IMR-90 (cell line): ENCODE data around the gene SCYGR2. TPM values are rescaled to one million over a fixed set of nuclear protein-coding genes. Genes with fewer than 3 reads are reported as not detected.

Experiments used
- ATAC-seq: fragments of 200-7000 bp; cut with Tn5 transposase; 2 replicates; pipeline ENCODE4 v1.9.1; 2020; ENCODE audit warnings: low read depth, mild to moderate bottlenecking, moderate library complexity
- BruUV-seq: library from RNA; stranded (reverse); fragments of 400-500 nt; replicated peaks from 2 replicates; lab custom pipeline; 2021; lab: Mats Ljungman, UMichigan
- CTCF ChIA-PET: fragments of 300-600 bp; formaldehyde crosslinking; extraction: SDS; loops from one replicate; lab custom pipeline; 2021; ENCODE audit warnings: antibody characterized with exemption; lab: Yijun Ruan, JAX
- POLR2A ChIA-PET: fragments of 300-600 bp; sonication (Branson Sonifier 250); formaldehyde crosslinking; loops from one replicate; lab custom pipeline; 2022; ENCODE audit warnings: antibody characterized with exemption; ENCODE audit not compliant: unreplicated experiment; lab: Charles Lee
- DNase-seq: peaks from one replicate; pipeline ENCODE4 v3.0.0; 2013
- H2AFZ ChIP-seq: replicated peaks from 2 replicates; pipeline ENCODE3; 2013; ENCODE audit warnings: low read length, mild to moderate bottlenecking; ENCODE audit not compliant: poor library complexity
- H2AK5ac ChIP-seq: 2 replicates; pipeline ENCODE4 v1.6.1; 2013; ENCODE audit warnings: low read depth, low read length, inconsistent platforms
- H2AK9ac ChIP-seq: replicated peaks from 2 replicates; pipeline ENCODE3; 2013; ENCODE audit warnings: mild to moderate bottlenecking, low read depth, low read length, moderate library complexity; ENCODE audit not compliant: poor library complexity
- H2BK120ac ChIP-seq: 2 replicates; pipeline ENCODE4 v1.6.1; 2013; ENCODE audit warnings: low read depth, low read length, inconsistent platforms
- H2BK15ac ChIP-seq: 3 replicates; pipeline ENCODE4 v1.6.1; 2013; ENCODE audit warnings: low read depth, low read length, inconsistent platforms
- H2BK20ac ChIP-seq: 2 replicates; pipeline ENCODE4 v1.6.1; 2013; ENCODE audit warnings: low read depth, mild to moderate bottlenecking, inconsistent platforms, low read length, moderate library complexity
- H2BK5ac ChIP-seq: 2 replicates; pipeline ENCODE4 v1.6.1; 2013; ENCODE audit warnings: mild to moderate bottlenecking, low read depth, low read length, inconsistent platforms; ENCODE audit not compliant: poor library complexity, severe bottlenecking
- H3K14ac ChIP-seq: replicated peaks from 2 replicates; pipeline ENCODE4 v1.6.1; 2013; ENCODE audit warnings: low read depth, low read length, inconsistent platforms
- H3K18ac ChIP-seq: 2 replicates; pipeline ENCODE4 v1.6.1; 2013; ENCODE audit warnings: low read depth, low read length, control low read depth
- H3K23ac ChIP-seq: 2 replicates; pipeline ENCODE4 v1.6.1; 2013; ENCODE audit warnings: low read depth, low read length, inconsistent platforms
- H3K27ac ChIP-seq: 2 replicates; pipeline ENCODE4 v1.5.1; 2013; ENCODE audit warnings: mild to moderate bottlenecking, control low read depth, low read length; ENCODE audit not compliant: insufficient read depth
- H3K27me3 ChIP-seq: 2 replicates; pipeline ENCODE4 v1.6.1; 2013; ENCODE audit warnings: low read length; ENCODE audit not compliant: control insufficient read depth, insufficient read depth
- H3K36me3 ChIP-seq: 2 replicates; pipeline ENCODE4 v1.6.1; 2013; ENCODE audit warnings: low read length, mixed read lengths; ENCODE audit not compliant: control insufficient read depth, insufficient read depth
- H3K4ac ChIP-seq: 2 replicates; pipeline ENCODE4 v1.6.1; 2013; ENCODE audit warnings: low read depth, low read length, inconsistent platforms
- H3K4me1 ChIP-seq: 2 replicates; pipeline ENCODE4 v1.6.1; 2013; ENCODE audit warnings: low read length, mixed read lengths; ENCODE audit not compliant: control insufficient read depth, insufficient read depth
- H3K4me2 ChIP-seq: 2 replicates; pipeline ENCODE4 v1.6.1; 2013; ENCODE audit warnings: low read depth, mild to moderate bottlenecking, control low read depth, low read length, moderate library complexity
- H3K4me3 ChIP-seq: 2 replicates; pipeline ENCODE4 v1.5.1; 2013; ENCODE audit warnings: low read depth, mild to moderate bottlenecking, control low read depth, low read length, moderate library complexity; ENCODE audit not compliant: insufficient read depth
- H3K56ac ChIP-seq: 2 replicates; pipeline ENCODE4 v1.6.1; 2013; ENCODE audit warnings: low read length, inconsistent platforms; ENCODE audit not compliant: insufficient read depth; ENCODE audit errors: extremely low read depth
- H3K79me1 ChIP-seq, 2 experiments: 2 replicates each; pipeline ENCODE4 v1.6.1; 2013; ENCODE audit warnings: low read length in 2 of 2, inconsistent platforms in 1 of 2, low read depth in 1 of 2
- H3K9ac ChIP-seq: 2 replicates; pipeline ENCODE4 v1.6.1; 2013; ENCODE audit warnings: low read depth, low read length, control low read depth
- H3K9me1 ChIP-seq: 2 replicates; pipeline ENCODE4 v1.6.1; 2013; ENCODE audit warnings: low read length, inconsistent platforms; ENCODE audit not compliant: insufficient read depth
- H3K9me3 ChIP-seq: 2 replicates; pipeline ENCODE4 v1.6.1; 2013; ENCODE audit warnings: low read length; ENCODE audit not compliant: control insufficient read depth, insufficient read depth
- H4K20me1 ChIP-seq: 2 replicates; pipeline ENCODE4 v1.6.1; 2013; ENCODE audit warnings: low read length, inconsistent platforms; ENCODE audit not compliant: insufficient read depth
- H4K5ac ChIP-seq: 2 replicates; pipeline ENCODE4 v1.6.1; 2013; ENCODE audit warnings: mild to moderate bottlenecking, low read depth, low read length, control low read depth
- H4K8ac ChIP-seq, 2 experiments: 2 replicates each; pipeline ENCODE4 v1.6.1; 2013; ENCODE audit warnings: low read depth in 2 of 2, low read length in 2 of 2, control low read depth in 1 of 2, inconsistent platforms in 1 of 2
- H4K91ac ChIP-seq: 2 replicates; pipeline ENCODE4 v1.6.1; 2013; ENCODE audit warnings: low read depth, low read length, inconsistent platforms; ENCODE audit not compliant: insufficient read depth
- CEBPB ChIP-seq: IDR thresholded peaks from 2 replicates; pipeline ENCODE4 v1.6.1; 2012; ENCODE audit warnings: low read depth, low read length, improper control_type of control experiment
- CHD1 ChIP-seq: IDR thresholded peaks from 2 replicates; pipeline ENCODE4 v1.6.1; 2012; ENCODE audit warnings: low read depth, low read length, improper control_type of control experiment
- FOS ChIP-seq: fragments of 150-350 bp; IDR thresholded peaks from 2 replicates; pipeline ENCODE4 v1.6.1; 2016; ENCODE audit warnings: low read depth, low read length
- MAZ ChIP-seq: IDR thresholded peaks from 2 replicates; pipeline ENCODE4 v1.6.1; 2012; ENCODE audit warnings: low read depth, mild to moderate bottlenecking, low read length, improper control_type of control experiment, moderate library complexity, borderline replicate concordance
- MXI1 ChIP-seq: IDR thresholded peaks from 2 replicates; pipeline ENCODE4 v1.6.1; 2012; ENCODE audit warnings: low read depth, mild to moderate bottlenecking, low read length, moderate library complexity, borderline replicate concordance
- NFE2L2 ChIP-seq: fragments of 150-350 bp; IDR thresholded peaks from 2 replicates; pipeline ENCODE4 v1.6.1; 2016; ENCODE audit warnings: low read depth, mild to moderate bottlenecking, low read length
- POLR2A ChIP-seq: IDR thresholded peaks from 2 replicates; pipeline ENCODE4 v1.6.1; 2012; ENCODE audit warnings: mild to moderate bottlenecking, low read depth, low read length
- RAD21 ChIP-seq: IDR thresholded peaks from 2 replicates; pipeline ENCODE4 v1.6.1; 2012; ENCODE audit warnings: low read length, improper control_type of control experiment
- RCOR1 ChIP-seq: IDR thresholded peaks from 2 replicates; pipeline ENCODE4 v1.6.1; 2012; ENCODE audit warnings: mild to moderate bottlenecking, low read length, improper control_type of control experiment; ENCODE audit not compliant: insufficient replicate concordance
- RFX5 ChIP-seq: IDR thresholded peaks from 2 replicates; pipeline ENCODE4 v1.8.0; 2012; ENCODE audit warnings: low read depth, mild to moderate bottlenecking, low read length, moderate library complexity
- SMC3 ChIP-seq: fragments of 150-350 bp; IDR thresholded peaks from 2 replicates; pipeline ENCODE4 v1.6.1; 2016; ENCODE audit warnings: low read depth, mild to moderate bottlenecking, antibody characterized with exemption, low read length, moderate library complexity
- WGBS, 2 experiments: methylation state at CpG; one replicate each; pipeline versions ENCODE4 v1.1.5 to v1.1.7; 2013; ENCODE audit warnings: missing lambda C conversion rate in 2 of 2; ENCODE audit not compliant: insufficient read length in 1 of 2; ENCODE audit errors: extremely low coverage in 2 of 2; 5-methylcytosine and 5-hydroxymethylcytosine counted together
- dilution Hi-C: fragments of 300-500 bp; cut with HindIII; formaldehyde crosslinking; loops from one replicate; pipeline ENCODE4 v1.14.3; 2018; ENCODE audit warnings: low sequenced_read_pairs; ENCODE audit not compliant: unreplicated experiment
- in situ Hi-C: fragments of 300-500 bp; cut with MboI; formaldehyde crosslinking; loops from 3 replicates; pipeline ENCODE4 v1.14.3; 2019; ENCODE audit warnings: low sequenced_read_pairs, inconsistent platforms, mixed read lengths
- intact Hi-C: fragments of 100-400 bp; cut with micrococcal nuclease; formaldehyde crosslinking; loops from 2 replicates; pipeline ENCODE4 v1.10.0; 2022
- polyA plus RNA-seq, 3 experiments: library from polyadenylated mRNA; depleted of rRNA; stranded (reverse); fragments of >200 nt; gene quantifications; 2 replicates each; pipeline ENCODE4 v1.2.3, GENCODE V29; 2012; ENCODE audit warnings: low replicate concordance in 1 of 3
- total RNA-seq: library from RNA; depleted of rRNA; stranded (reverse); fragments of >200 nt; gene quantifications from 2 replicates; pipeline ENCODE4 v1.2.3, GENCODE V29; 2012
- TF ChIP-seq, protein P1 (sequence below): fragments of 150-350 bp; IDR thresholded peaks from 2 replicates; pipeline ENCODE4 v1.6.1; 2016; ENCODE audit warnings: low read depth, mild to moderate bottlenecking, low read length, moderate library complexity, borderline replicate concordance
- TF ChIP-seq, protein P2 (sequence below): conservative IDR thresholded peaks from 2 replicates; pipeline ENCODE4 v1.5.1; 2012; ENCODE audit warnings: mild to moderate bottlenecking, low read depth, low read length, improper control_type of control experiment

SCYGR2 gene
- total and polyA plus RNA-seq, 2 of the 4 experiments (the other 2 are of a cell fraction): not detected

DNA sequence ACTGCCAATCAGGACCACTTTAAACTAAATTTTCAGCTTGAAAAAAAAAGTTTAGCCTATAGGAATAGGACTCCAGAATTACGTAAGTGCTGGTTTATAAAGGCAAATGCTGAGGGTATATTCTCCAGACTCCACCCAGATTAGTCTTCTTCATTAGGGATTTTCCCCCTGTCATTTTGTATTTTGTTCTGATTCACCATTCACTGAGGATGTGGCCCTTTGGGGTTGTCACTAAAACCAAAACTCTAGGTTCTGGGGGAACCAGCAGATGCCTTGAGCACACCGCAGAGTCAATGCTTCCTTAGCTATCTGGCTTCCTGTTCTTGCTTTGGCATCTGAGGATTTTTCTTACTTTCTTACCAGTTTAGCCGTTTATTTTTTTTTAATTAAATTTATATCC is 29.1 kb downstream of the SCYGR2 start:
- Histone ChIP-seq H3K4me3 (no peak overlapping the region), H4K8ac (no peak overlapping the region), H3K4me1 (peaks cover 1% of the 10 kb centered on the region; the same call in 1 of the 2 replicates), H2AK5ac (no peak overlapping the region), H2BK20ac (no peak overlapping the region), H3K23ac (no peak overlapping the region), H2BK15ac (no peak overlapping the region), H3K4ac (no peak overlapping the region), H3K4me2 (no peak overlapping the region), H2AFZ (no peak overlapping the region), H2BK5ac (no peak overlapping the region), H3K36me3 (no peaks in the 10 kb centered on the region), H3K56ac (no peak overlapping the region), H3K18ac (no peak overlapping the region), H3K27ac (no peak overlapping the region), H2BK120ac (no peak overlapping the region), H3K27me3 (no peaks in the 10 kb centered on the region), H3K9me3 (no peaks in the 10 kb centered on the region), H3K9me1 (no peaks in the 10 kb centered on the region), H4K5ac (no peak overlapping the region), H3K79me1 (no peaks in the 10 kb centered on the region), H3K14ac (no peak overlapping the region), H4K91ac (no peak overlapping the region), H2AK9ac (no peak overlapping the region), H3K9ac (no peak overlapping the region), H4K20me1 (no peaks in the 10 kb centered on the region)
- ChIA-PET POLR2A (interaction anchor here (0.7 kb wide), 1 partner anchor 381 kb away, joined by 15 read pairs; no protein-coding TSS in a partner anchor), CTCF (no interaction called here)
- BruUV-seq: no TSS peak
- DNase-seq (no peak), ATAC-seq (no peak)
- no CpG with 5 or more reads among the region's 3 CpGs for WGBS, 2 experiments
- intact Hi-C loops (no loop called here), in situ Hi-C loops (no loop called here), dilution Hi-C loops (no loop called here)
- TF ChIP-seq RCOR1: no peak
- TF ChIP-seq CEBPB: no peak
- no peak for TF ChIP-seq SMC3
- TF ChIP-seq, protein P1, sequence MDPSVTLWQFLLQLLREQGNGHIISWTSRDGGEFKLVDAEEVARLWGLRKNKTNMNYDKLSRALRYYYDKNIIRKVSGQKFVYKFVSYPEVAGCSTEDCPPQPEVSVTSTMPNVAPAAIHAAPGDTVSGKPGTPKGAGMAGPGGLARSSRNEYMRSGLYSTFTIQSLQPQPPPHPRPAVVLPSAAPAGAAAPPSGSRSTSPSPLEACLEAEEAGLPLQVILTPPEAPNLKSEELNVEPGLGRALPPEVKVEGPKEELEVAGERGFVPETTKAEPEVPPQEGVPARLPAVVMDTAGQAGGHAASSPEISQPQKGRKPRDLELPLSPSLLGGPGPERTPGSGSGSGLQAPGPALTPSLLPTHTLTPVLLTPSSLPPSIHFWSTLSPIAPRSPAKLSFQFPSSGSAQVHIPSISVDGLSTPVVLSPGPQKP: no peak
- TF ChIP-seq, protein P2, sequence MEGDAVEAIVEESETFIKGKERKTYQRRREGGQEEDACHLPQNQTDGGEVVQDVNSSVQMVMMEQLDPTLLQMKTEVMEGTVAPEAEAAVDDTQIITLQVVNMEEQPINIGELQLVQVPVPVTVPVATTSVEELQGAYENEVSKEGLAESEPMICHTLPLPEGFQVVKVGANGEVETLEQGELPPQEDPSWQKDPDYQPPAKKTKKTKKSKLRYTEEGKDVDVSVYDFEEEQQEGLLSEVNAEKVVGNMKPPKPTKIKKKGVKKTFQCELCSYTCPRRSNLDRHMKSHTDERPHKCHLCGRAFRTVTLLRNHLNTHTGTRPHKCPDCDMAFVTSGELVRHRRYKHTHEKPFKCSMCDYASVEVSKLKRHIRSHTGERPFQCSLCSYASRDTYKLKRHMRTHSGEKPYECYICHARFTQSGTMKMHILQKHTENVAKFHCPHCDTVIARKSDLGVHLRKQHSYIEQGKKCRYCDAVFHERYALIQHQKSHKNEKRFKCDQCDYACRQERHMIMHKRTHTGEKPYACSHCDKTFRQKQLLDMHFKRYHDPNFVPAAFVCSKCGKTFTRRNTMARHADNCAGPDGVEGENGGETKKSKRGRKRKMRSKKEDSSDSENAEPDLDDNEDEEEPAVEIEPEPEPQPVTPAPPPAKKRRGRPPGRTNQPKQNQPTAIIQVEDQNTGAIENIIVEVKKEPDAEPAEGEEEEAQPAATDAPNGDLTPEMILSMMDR: no peak
- no peak for TF ChIP-seq MAZ
- no peak for TF ChIP-seq RFX5
- no peak for TF ChIP-seq MXI1
- no peak for TF ChIP-seq POLR2A
- TF ChIP-seq FOS: no peak
- no peak for TF ChIP-seq NFE2L2
- TF ChIP-seq CHD1: no peak
- TF ChIP-seq RAD21: no peak
